HG02571 (cell line): ENCODE measurements around the gene KIF12.
"Not testable (repeated sequence)": the region's sequence is repeated elsewhere in the genome, so short reads cannot be mapped to it uniquely, and the experiment has no call there.

Experiments used
- ATAC-seq: cut with Tn5 transposase; IDR thresholded peaks from one replicate; pipeline ENCODE4 v1.9.1; 2021; ENCODE audit warnings: mild to moderate bottlenecking, moderate library complexity; ENCODE audit not compliant: unreplicated experiment

KIF12 gene

GRCh38 chr9:114086009-114086408, 13.1 kb downstream of the KIF12 start:
- no peak for ATAC-seq

DNA sequence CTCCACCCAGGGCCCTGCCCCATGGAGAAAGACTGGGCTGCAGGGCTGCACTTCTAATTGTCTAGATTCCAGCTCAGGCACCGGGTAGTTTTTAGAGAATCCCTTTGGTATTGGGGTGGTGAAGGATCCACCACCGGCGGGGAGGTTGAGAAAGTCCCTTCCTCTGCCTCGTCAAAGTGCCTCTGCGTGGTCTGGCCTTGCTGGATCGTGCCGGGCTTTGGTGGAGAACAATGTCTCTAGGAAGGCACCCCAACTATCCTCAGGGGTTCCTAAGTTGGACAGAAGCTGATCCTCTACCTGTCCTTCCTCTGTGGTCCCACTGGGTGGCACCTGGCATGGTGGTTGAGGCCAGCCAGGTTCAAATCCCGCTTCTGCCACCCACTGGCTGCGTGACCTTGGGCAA, 13.7 kb downstream of the KIF12 start:
- ATAC-seq, result no peak

DNA sequence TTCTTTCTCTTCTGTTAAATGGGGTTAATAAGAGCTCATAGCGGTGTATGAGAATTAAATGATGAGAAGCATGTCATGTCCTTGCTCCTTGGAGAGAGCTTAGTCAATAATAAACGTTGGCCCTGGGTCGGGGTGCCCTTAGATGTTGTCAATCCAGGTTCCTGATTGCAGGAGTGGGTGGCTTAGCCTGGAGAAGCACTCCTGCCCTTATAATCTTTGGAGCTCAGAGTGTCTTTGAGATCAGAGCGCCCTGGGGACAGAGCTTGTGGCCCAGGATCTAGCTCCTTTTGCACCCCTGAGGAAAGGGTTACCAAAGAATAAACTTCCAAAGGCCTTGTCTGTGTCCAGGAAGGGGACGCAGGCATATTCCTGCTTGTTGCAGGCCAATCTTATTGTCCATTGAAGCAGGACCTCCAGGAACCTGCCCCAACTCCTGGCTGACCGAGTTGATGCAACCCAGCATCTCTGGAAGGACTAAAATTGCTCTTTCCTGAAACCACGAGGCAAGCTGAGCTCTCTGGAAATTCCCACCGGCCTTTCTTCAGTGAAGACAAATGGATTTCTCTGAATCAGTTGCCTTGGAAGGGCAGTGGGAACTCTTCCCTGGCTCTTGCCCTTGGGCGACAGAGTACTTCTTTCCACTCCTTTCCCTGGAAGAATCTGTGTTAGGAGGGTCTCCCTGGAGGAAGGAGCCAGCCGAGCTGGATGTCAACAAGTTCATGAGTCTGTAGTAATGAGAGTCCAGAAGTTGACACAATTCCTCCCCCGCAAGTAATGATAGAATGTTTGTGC, 14.6 kb downstream of the KIF12 start:
- ATAC-seq, result no peak

DNA sequence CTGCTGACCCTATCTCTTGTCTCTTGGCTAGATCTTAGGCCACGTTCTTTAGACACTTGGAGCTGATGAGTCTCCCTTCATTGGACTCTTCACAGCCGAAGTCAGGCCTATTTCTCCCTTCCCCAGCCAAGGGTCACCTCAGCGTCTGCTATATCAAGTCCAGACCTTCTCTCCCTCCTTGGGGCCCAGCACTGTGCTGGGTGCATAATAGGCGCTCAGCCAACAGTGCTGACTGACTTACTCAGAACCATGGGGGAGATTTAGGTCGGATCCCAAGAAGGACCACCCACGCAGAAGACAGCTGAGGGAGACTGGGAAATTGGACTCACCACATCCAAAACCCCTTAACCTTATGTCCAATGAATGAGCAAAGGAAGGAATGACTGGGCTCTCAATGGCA, 15.4 kb downstream of the KIF12 start:
- ATAC-seq, result no peak

- not testable (repeated sequence) for ATAC-seq
These were observed 16.2 kb downstream of the KIF12 start for GRCh38 chr9:114082763-114083412.

GRCh38 chr9:114082017-114082762, 16.9 kb downstream of the KIF12 start:
- ATAC-seq, result peak; percentile 72

DNA sequence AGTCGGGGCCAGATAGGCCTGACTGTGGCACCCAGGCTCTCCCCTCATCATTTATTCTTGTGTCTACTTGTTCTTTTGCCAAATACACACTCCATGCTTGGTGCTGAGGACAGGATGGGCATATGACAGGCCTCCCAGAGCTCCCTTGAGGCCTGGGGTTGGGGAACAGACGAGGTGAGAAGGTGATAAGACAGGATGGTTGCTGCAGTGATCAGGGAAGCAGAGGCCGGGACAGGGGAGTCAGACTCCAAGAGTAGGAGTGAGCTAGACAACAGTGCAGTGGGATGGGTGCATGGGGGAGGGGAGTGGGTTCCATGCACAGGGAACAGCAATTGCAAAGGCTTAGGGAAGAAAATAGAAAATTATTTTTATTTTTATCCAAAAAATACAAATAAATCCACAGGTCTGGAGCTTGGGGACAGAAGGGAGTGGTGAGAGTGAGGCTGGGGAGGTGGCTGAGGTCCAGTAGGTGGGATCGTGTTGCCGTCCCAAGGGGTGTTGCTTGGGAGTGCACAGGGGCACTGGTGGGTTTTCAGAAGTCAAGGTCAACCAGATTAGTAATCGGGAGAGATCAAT, 17.6 kb downstream of the KIF12 start:
- no peak for ATAC-seq

GRCh38 chr9:114080773-114081440, 18.2 kb downstream of the KIF12 start:
- ATAC-seq, result no peak

- no peak for ATAC-seq
These were observed 18.8 kb downstream of the KIF12 start for GRCh38 chr9:114080195-114080772.

GRCh38 chr9:114078781-114079156, 20.3 kb downstream of the KIF12 start:
- ATAC-seq, result no peak

- no peak for ATAC-seq
These were observed 20.9 kb downstream of the KIF12 start, which contains the start of gene AMBP for GRCh38 chr9:114078021-114078780. TSS of gene AMBP (minus strand) at chr9:114078300. CDS start at chr9:114078209, 91 bp downstream.

DNA sequence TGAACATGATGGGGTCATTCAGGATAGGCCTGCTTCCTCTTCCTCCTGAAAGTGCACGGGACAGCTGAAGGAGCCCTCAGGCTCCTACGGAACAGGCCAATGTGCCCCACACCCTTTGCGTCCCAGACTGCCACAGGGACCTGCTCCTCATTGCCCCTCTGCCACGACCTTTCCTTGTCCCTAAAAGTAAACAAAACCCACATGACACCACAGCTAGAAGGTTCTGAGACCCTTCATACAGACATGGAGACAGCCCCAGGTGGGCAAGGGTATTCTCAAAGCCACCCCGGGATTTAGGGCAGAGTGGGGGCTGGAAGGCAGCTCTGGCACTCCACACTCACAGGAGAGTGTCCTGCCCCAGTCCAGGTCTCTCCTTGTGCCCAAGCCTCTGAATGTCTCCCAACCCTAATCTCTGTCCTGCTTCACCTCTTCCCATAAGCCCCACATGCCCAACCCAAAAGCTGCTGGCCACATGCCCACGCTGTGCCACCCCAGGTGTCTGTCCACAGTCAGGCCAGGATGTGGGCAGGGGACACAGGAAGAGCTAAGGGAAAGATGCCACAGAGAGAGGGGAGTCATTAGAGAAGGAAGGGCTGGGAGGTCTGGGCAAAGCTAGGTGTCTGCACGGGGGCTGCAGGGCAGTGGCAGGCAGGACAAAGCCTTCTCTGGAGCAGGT, 21.8 kb downstream of the KIF12 start:
- no peak for ATAC-seq

- ATAC-seq, result no peak
These were observed 22.6 kb downstream of the KIF12 start for GRCh38 chr9:114076237-114077161.

DNA sequence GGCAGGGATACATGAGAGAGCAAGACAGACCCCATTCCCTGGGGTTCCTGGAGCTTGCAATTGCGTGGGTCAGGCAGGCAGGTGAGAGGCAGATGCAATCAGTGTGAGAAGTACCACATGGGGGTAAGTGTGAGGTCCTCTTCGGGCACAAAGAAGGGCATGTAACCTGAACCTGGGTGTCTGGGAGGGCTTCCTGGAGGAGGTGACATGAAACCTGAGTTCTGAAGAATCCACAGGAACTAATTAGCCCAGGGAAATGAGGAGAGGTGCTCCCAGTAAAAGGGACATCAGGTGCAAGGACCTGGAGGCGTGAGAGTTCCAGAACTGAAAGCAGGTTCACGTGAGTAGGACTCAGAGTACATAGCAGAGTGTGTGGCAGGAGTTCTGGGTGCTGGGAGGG, 23.5 kb downstream of the KIF12 start:
- no peak for ATAC-seq

- ATAC-seq, result no peak
These were observed 26.6 kb downstream of the KIF12 start for GRCh38 chr9:114072184-114073140.

- ATAC-seq, result no peak
These were observed 27.8 kb downstream of the KIF12 start for GRCh38 chr9:114071197-114071795.
